CD4-positive, alpha-beta T cell treated with Interleukin-1 beta for 1 hour (primary cell): Measurements from ENCODE around the gene MGMT.

Experiments used
- DNase-seq, 2 donors: peaks; one replicate each; pipeline ENCODE4 v3.0.0-alpha.2; 2020 to 2022

The MGMT gene

DNA sequence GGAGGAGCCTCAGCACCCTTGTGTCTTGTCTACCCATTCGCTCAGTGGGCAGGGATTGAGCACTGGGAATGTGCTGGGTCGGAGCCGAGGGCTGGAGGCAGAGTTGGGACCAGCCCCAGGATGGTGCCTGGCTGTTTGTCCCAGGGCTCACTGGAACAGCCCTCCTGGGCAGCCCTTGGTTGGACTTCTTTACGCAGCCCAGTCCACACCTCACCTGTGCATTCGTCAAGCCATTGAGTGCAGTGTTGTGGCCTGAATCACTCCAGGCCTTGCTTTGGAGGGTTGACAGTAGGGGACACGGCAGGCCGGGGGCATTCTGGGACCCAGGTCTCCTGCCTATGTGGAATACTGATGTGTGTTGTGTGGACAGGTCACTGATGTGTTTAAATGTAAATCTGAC is 229.6 kb downstream of the MGMT start:
- no peak for DNase-seq

DNA sequence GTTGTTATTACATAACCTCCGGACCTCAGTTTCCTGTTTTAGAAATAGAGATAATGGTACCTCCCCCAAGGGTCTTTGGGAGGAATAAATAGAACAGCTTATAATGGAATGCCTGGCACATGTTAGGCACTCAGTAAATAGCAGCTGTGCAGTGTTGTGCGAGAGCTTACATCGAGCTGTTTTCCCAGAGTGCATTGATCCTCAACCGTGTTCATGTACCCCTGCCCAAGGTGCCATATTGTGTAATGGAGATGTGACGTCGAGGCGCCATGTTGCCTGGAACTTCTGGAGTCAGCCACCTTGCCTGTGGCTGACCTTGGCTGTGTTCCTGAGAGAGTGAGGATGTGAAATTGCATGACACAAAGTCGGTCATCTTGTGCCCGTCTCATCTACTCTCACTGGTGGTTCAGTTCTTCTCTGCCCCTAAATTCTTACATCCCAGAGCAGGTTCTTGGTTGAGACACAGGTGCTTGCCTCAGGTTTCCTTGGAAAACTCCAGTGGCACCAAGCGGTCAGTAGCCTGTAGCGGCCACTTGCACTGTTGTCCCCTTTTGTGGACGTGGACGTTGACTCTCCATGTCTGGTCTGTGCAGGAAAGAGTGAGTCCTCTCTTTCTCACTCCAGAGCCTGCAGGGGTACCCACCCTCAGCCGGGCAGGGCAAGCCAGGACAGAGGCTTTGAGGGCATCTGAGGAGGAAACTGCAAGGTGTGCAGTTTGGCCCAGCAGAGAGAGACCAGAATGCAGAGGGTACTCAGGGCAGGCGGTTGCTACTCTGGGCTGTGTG is 230.6 kb downstream of the MGMT start:
- no peak for DNase-seq

DNA sequence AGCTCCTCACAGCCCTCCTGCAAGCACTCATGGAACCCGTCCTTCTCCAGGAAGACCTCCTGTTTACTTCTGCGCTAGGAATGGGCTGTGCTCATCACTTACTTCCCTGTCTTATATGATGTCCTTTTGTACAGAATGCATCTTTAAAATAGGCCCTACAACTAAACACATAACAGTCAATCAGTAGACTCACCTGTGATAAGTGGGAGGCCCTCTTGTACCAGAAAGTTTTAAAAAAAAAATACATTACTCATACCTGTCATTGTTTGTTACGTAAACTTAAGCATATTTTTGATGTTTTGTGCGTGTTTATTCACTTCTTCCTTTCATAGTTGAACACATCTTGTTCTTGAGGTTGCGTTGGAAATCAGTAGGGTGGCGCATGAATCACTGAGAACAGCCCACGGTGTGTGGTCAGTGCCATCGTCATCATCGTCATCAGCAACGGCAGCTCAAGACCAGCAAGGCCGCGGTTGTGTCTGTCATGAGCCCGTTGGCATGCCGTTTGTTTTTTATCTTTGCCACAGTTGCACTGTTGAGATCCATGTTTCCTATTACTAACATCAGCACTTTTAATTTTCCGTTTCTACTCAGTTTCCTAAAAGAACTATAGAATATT is 232.8 kb downstream of the MGMT start:
- no peak for DNase-seq

DNA sequence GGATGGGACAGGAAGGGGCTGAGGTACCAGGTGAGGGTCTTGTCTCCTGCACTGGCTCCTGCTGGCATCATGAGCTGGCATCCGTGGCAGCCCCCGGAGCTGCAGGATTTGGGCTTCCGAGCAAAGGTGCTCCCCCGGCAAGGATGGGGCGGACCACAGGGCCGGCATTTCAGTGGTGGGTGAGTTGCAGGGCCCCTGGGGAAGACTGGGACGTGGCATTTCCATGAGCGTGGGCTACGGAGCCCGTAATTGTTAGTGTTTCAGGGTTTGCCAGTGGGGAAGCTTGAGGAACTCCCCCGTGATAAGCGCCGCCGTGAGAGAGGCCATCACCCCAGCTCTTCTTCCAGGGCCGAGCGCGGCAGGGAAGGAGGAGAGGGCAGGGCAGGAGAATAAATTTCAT is 235.6 kb downstream of the MGMT start:
- DNase-seq: no peak

DNA sequence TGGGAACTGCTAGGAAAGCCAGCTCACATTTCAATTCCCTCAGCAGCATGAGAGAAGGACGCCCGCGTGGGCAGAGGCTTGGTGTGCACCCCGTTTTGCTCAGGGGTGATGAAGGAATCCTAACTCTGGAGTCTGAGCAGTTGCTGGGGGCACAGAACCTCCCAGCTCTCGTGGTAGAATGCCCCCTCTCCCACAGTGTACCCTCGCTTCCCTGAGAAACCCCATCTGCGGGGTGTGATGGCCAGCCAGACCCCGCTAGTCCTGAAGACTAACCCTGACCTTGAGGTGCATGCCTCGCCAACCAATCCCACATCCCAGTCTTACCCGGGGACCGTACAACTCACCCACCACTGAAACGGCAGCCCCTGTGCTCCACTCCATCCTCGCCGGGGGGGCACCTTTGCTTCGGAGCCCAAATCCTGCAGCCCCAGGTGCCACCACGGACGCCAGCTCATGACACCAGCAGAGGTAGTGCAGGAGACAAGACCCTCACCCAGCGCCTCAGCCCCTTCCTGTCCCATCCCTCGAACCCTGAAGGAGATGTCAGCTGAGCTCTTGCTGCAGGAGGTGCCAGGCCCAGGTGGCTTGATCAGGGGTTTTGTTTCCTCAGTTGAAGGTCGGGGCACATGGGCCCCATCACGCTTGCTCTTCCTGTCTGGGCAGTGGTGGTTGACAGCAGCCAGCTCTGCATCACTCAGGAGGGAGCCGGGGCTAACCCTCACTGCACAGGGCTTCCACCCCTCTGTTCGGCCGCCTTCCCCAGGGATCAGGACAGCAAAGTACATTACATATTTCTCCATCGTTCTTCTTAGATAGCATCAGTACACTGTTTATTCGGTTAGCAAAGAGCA is 236.5 kb downstream of the MGMT start:
- no peak for DNase-seq

DNA sequence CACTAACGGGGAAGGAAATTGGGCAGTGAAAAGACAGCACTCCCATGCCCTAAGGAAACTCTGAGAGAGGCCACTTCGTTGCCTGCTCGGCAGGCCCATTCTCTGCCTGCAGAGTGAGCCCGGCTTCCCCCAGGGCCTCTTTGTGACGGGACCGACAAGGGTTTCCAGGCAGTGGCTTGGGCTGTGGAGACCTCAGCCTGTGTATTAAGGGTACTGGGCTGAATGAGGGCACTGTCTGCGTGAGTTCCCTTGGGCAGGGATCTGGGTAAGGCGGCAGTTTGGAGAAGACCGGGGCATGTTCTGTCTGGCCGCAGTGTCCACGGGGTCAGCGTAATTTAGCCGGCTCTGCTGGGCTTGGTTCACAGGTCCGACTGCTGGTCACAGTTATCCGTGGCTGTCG is 237.2 kb downstream of the MGMT start:
- no peak for DNase-seq

DNA sequence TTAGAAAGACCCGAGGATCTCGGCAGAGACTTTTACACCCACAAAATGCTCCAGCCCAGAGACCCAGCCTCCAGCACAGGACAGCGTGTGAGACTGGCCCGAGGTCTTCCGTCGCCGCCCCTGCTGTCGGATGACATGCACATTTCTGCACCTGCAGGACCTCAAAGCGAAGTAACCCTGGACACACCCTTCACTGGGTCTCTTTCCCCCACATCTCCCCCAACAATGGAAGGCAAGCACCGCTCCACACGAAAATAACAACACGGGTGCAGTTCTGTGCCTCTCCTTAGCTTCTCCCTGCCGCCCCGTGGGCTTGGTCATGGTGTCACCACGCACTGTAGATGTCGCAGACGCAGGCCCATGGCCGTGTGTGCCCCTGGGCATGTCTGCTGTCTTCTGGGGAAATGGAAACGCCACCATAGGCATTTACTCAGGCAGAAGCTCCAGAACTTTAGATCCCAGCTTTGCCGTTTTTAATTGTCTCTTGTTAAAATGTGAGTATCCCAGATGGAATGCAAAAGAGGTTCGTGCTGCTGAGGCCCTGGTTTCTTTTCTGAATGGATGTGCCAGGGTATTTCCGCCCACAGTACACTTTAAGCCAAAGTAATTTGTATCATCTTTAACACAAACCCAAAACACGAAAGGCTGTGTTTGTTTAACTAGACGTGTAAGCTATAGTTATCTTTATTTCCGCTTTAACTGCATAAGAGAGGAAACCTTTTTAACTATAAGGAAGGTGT is 237.9 kb downstream of the MGMT start:
- DNase-seq: no peak

DNA sequence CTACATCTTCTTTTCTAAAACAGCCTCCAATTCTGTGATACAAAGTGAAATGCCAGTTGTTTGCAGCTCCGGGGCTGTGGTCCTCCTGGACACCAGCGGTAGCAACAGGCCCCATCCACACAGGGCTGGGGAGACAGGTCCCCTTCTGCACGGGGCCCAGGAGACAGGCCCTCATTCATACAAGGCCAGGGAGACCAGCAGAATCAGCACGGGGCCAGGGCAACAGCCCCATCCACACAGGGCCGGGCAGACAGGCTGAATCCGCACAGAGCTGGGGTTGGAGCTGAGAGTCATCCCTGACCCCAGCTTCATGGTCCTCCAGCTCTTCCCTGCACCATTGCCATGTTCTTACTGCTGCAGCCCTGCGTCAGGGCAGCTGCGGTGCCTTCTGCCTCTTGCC is 238.6 kb downstream of the MGMT start:
- DNase-seq: no peak

DNA sequence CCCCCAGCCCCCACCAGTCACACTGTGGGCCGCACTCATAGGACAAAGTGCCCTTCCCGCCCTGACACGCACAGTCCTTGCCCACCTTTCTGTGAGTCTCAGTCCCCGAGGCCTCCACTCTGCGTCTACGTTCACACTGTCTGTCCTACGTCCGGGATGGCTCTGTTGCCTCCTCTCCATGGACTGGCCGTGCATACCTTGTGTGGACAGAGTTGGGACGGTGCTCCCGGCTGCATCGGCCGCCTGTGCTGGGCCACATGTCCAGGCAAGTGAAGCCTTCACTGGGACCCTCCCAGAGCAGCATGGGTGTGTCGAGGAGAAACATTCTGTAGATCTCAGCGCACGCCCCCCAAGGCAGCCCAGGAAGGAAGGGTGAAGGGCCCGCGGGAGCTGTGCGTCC is 239.0 kb downstream of the MGMT start:
- no peak for DNase-seq

DNA sequence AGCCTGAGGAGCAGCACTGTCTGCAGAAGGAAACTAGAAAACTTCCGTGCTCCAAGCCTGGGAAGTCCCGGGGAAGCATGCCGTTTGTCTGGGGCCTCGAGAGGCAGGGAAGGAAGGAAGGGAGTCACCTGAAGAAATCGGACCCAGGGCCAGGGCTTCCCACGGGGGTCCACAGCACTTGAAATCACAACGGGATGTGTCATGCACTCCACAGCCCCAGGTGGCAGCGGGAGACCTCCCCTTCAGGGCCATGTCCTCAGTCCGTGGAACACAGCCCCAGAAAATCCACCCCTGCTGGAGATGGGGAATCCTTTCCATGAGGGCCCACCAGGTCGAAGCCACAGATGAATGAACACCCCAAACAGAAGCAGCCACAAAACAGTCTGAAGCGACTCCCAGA is 239.5 kb downstream of the MGMT start:
- DNase-seq: no peak

DNA sequence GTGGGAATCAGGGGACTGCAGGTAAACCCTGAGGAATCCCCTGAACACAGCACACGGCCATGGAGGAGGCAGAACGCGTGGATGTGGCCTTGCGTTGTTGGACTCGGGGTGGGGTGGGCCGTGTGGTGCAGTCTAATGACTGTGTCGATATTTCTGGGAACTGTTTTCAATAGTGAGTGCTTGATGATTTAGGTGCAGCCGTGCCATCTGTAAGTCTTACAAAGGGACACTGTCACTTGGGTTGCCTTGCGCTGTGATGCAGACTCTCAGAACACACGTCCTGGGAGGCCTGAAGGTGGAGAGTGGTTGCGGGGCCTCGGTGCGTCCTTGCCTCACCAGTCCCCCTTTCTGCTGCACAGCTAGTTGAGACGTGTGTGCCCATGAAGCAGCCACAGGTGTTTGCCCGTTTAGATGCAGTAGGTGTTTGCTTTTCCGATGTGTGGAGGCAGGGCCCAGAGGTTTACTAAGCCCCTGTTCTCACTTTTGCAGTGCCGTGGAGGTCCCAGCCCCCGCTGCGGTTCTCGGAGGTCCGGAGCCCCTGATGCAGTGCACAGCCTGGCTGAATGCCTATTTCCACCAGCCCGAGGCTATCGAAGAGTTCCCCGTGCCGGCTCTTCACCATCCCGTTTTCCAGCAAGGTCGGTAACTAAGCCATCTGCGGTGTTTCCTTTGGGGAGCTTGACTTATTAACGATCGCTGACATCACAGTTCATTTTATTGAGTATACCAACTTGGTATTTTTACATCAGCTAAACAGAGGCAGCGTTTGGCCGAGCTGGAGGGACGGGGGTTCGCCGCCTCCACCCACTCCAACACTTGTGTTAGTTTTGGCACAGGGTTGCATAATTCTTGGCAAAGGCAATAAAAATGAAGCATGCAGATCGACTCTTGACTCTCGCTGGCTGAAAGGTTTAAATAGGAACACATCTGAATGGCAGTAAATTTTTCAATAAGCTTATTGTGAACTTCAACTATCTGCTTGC is 240.7 kb downstream of the MGMT start:
- DNase-seq: no peak

DNA sequence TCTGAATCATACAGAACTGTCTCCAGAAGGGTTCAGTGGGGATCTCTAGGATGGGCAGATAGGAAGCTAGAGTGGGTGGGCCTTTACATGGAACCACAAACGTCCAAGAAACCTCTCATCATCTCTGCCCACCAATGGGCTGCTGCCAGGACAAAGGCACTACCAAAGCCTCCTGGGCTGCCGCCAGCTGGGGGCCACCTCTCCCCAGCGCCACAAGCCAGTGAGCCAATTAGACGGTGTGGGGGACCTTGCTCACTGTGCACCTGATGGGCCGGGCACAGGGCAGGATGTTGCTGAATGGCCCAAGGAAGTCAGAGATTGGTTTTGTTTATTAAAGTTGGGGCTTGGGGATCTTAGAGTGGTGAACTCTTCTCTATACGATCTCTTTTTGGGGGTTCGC is 242.1 kb downstream of the MGMT start:
- DNase-seq: no peak

DNA sequence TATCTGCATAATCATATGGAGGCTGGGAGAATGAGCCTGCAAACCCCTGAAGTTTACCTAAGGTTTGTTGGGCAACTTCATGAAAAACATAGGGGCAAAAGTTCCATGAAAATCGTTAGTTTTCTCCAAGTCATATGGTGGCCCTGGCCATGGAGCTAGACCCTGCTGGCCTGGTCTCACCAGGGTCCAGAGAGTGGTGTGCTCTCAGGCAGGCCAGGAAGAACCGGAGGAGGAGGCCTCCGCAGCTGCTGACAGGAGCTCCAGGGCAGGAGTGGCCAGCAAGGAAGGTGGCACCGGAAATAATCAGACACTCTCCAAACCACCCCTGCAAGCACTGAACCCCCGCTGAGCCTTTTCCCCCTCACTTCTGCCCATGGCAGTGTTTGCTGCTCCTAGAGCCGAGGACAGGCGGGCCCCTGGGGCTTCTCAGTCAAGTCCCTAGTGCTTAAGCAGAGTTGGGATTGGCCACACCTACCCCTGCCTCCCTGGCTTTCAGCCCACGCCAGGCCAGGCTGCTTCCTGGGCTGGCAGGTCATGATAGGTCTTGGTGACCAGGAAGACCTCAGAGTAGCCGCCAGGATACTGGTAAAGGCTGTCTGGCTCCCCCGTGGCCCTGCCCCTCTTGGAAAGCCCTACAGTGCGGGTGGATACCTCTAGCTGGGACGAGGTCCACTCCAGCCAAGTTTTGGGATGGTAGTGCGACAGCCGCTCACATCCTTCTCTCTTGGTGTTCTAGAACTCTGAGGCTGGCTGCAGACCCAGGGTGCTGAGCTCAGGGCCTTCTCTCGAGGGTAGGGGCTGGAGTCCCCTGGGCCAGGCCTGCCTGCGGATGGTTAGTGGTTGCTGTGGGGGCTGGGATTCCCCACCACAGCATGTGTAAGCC is 242.8 kb downstream of the MGMT start:
- no peak for DNase-seq

DNA sequence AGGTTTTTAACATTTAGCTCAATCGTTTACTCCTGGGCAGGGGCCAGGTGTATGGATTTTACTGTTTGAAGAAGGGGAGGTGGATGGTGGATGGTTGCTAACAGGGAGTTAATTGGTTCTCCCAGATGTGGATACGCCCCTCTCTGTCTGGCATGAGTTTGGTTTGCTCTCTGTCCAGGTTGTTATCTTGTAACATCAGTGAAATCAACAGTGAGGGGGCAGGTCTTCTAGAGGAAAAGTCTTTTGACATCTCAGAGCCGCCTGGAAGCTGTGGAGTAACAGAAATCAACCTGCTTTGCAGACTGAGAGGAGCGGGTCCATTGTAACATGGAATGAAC is 243.4 kb downstream of the MGMT start:
- DNase-seq: no peak

DNA sequence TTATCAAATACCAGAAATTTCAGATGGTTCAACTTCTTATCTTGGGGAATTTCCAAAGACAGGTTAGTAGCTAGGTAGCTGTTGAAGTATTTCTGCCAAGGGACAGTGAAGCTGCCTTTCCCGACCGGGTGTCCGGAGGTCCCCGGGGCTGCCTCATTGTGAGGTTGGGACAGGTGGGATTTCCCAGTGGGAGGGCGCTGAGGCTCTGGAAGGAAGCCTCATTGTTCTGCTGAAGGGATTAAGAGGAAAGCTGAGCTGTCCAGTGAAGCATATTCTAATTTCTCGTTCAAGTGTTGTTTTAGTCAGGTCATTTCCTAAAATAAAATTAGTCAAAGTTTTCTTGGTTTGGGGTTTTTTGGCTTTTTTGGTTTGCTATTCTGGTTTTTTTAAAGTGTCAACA is 244.2 kb downstream of the MGMT start:
- DNase-seq: no peak

DNA sequence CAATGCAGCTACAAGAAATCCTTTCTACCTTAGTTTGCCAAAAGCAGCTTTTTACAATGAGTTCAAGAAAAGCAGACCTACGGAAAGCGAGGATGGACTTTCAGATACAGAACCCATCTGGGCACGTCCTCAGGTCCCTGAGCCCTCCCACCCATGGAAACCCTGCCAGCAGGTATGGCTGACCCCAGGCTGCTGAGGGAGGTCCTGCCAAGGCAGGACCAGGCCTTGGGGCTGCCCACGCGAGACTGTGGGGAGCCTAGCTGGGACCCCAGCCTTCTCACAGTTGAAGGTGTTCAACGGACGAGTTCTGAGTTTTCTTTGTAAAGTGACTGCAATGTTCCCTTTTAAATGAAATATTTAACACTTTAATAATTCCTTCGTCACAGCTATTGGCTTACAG is 245.0 kb downstream of the MGMT start:
- no peak for DNase-seq

DNA sequence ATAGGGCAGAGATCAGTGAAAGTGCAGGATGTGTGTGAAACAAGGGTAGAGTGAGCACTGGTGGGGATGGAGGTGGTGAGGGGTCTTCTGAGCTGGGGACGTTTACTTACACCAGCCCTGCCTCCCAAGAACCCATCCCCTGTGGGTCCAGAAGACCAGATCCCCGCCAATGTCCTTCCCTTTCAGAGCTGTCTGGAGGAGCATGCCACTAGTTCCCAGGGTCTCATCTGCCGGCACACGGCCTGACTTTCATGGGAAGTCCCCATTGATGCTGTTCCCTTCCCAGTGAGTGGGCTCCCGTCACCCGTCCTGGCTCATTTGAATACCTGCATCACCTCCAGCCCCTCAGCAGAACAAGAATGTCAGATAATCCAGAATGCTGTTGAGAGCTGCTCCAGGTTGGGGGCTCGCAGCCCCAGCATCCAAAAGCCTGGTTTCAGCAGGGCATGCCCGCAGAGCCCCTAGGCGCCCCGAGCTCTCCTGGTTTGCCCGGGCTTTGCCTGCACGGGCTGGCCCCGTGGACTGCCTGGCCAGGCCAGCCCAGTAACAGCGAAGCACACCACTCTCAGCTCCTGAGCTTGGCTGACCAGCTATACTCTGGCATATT is 246.7 kb downstream of the MGMT start:
- DNase-seq: no peak

DNA sequence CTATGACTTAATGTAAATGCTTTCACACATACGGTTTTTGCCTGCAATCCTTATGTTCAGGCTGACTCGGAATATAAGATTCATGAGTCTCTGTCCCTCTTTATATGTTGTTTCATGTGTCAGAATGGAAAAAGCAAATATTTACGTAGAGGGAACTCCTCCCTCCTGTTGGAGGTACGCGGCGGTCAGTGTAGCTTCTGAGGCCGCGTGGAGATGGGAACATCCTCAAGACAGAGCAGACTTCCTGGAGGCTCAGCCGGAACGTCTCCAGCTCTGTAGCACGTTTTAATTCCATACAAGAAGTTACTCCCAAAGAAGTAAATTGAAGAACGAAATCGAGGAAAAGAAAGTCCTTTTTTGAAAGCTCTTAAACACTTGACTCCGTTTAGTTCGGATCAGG is 248.8 kb downstream of the MGMT start:
- no peak for DNase-seq

DNA sequence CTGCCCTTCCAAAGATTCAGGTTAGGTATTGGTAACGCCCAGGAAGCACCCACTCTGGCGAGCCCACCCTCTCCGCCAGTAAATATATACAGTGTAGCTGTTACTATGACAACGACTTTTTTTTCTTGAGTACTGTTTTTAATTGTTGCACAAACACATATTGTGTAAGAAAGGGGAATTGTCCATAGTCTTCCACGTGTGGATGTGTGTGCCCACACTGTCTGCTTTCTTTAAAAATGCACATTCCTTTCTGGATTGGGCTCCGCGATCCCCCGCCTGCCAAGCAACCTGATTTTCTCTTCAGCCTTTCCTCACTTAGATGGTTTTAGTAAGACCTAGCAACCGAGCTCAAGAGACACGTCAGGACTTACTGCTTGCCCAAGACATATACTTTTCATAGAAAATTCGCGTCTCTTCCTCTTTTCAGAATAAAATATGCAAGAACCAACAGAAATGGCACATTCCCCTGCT is 249.2 kb downstream of the MGMT start:
- DNase-seq: no peak

DNA sequence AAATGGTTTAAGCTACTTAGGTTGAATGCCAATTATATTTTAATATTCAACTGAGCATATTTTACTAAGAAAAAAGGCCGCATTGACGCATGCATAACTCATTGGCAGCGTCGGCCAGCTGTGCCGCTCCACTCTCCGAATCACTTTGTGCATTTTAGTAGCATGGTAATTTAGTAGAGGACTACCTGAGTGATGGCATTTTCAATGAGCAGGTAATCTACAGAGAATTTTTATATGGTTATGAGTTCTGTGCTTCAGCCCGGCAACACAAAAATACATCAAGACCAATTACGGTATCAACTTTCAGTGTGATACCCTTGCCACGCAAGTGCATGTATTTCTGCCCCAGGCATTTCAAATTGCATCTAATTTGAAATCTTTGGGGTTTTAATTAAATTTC is 249.8 kb downstream of the MGMT start:
- DNase-seq: no peak
